Type B pancreatic cell (in vitro differentiated cells): ENCODE results near the gene GLRX. TPM values are rescaled to one million over a fixed set of nuclear protein-coding genes. Genes with fewer than 3 reads are reported as not detected.
"Not testable (repeated sequence)": the region's sequence is repeated elsewhere in the genome, so short reads cannot be mapped to it uniquely, and the experiment has no call there.

Experiments
- DNase-seq: peaks from one replicate; pipeline ENCODE4 v3.0.0; 2021; ENCODE audit warnings: mixed read lengths; ENCODE audit not compliant: unreplicated experiment; ENCODE audit errors: extremely low spot score
- H3K27ac Mint-ChIP-seq: 2 replicates; pipeline ENCODE4 v1.8.0; 2021; ENCODE audit warnings: mild to moderate bottlenecking, mixed read lengths
- H3K27me3 Mint-ChIP-seq: 2 replicates; pipeline ENCODE4 v1.8.0; 2021; ENCODE audit warnings: mixed read lengths
- H3K36me3 Mint-ChIP-seq: 2 replicates; pipeline ENCODE4 v1.8.0; 2021; ENCODE audit warnings: mixed read lengths
- H3K4me1 Mint-ChIP-seq: one replicate; pipeline ENCODE4 v1.8.0; 2021; ENCODE audit warnings: mixed read lengths; ENCODE audit not compliant: unreplicated experiment
- H3K4me3 Mint-ChIP-seq: 2 replicates; pipeline ENCODE4 v1.8.0; 2021; ENCODE audit warnings: mild to moderate bottlenecking, mixed read lengths
- H3K9me3 Mint-ChIP-seq: 2 replicates; pipeline ENCODE4 v1.8.0; 2021; ENCODE audit warnings: mixed read lengths
- CTCF ChIP-seq: fragments of 200-600 bp; sonication (generic); conservative IDR thresholded peaks from 2 replicates; pipeline ENCODE4 v1.5.0; 2021; ENCODE audit warnings: antibody characterized with exemption, mild to moderate bottlenecking
- total RNA-seq: library from RNA; stranded (reverse); gene quantifications from 2 replicates; pipeline ENCODE4 v1.2.1, GENCODE V29; 2021; ENCODE audit warnings: low replicate concordance

Gene GLRX
- total RNA-seq, 1 donor from 2014 or later: 18.7 TPM

GRCh38 chr5:95812074-95812471 is 10.5 kb downstream of the GLRX start:
- DNase-seq: no peak
- no peaks in the 10 kb centered on the region for H3K27me3 Mint-ChIP-seq
- H3K4me1 Mint-ChIP-seq: peaks cover 36% of the 10 kb centered on the region
- no peaks in the 10 kb centered on the region for H3K9me3 Mint-ChIP-seq
- H3K4me3 Mint-ChIP-seq: no peak overlapping the region
- peaks cover 13% of the 10 kb centered on the region for H3K36me3 Mint-ChIP-seq
- H3K27ac Mint-ChIP-seq: no peak overlapping the region
- TF ChIP-seq CTCF: no peak

GRCh38 chr5:95811461-95812073 is 11.0 kb downstream of the GLRX start:
- not testable (repeated sequence) for H3K27me3 Mint-ChIP-seq, H3K27ac Mint-ChIP-seq, H3K4me3 Mint-ChIP-seq, DNase-seq, H3K9me3 Mint-ChIP-seq
- peaks cover 36% of the 10 kb centered on the region for H3K4me1 Mint-ChIP-seq
- H3K36me3 Mint-ChIP-seq: peaks cover 13% of the 10 kb centered on the region

GRCh38 chr5:95811126-95811423 is 11.5 kb downstream of the GLRX start:
- H3K27ac Mint-ChIP-seq, DNase-seq, H3K9me3 Mint-ChIP-seq, H3K27me3 Mint-ChIP-seq, H3K36me3 Mint-ChIP-seq, H3K4me3 Mint-ChIP-seq: not testable (repeated sequence)
- peaks cover 36% of the 10 kb centered on the region for H3K4me1 Mint-ChIP-seq

- peaks cover 5% of the 10 kb centered on the region for H3K36me3 Mint-ChIP-seq
These were observed 12.0 kb downstream of the GLRX start for GRCh38 chr5:95810305-95811125.

GRCh38 chr5:95809414-95809960 is 13.0 kb downstream of the GLRX start:
- H3K9me3 Mint-ChIP-seq: no peaks in the 10 kb centered on the region
- peaks cover 5% of the 10 kb centered on the region for H3K36me3 Mint-ChIP-seq
- peaks cover 36% of the 10 kb centered on the region for H3K4me1 Mint-ChIP-seq
- no peak overlapping the region for H3K27ac Mint-ChIP-seq
- H3K27me3 Mint-ChIP-seq: no peaks in the 10 kb centered on the region
- TF ChIP-seq CTCF: no peak
- DNase-seq: no peak
- H3K4me3 Mint-ChIP-seq: no peak overlapping the region

More at GRCh38 chr5:95810305-95811125, 12.0 kb downstream of the GLRX start:
- no peaks in the 10 kb centered on the region for H3K27me3 Mint-ChIP-seq
- H3K4me3 Mint-ChIP-seq: no peak overlapping the region
- DNase-seq: no peak
- H3K4me1 Mint-ChIP-seq: peaks cover 36% of the 10 kb centered on the region
- H3K27ac Mint-ChIP-seq: no peak overlapping the region
- no peaks in the 10 kb centered on the region for H3K9me3 Mint-ChIP-seq
- TF ChIP-seq CTCF: no peak

- H3K4me3 Mint-ChIP-seq: no peak overlapping the region
- H3K9me3 Mint-ChIP-seq: no peaks in the 10 kb centered on the region
- no peak for DNase-seq
- TF ChIP-seq CTCF: no peak
- H3K27ac Mint-ChIP-seq: no peak overlapping the region
- peaks cover 32% of the 10 kb centered on the region for H3K4me1 Mint-ChIP-seq
- H3K36me3 Mint-ChIP-seq: no peaks in the 10 kb centered on the region
- no peaks in the 10 kb centered on the region for H3K27me3 Mint-ChIP-seq
These were observed 13.7 kb downstream of the GLRX start for GRCh38 chr5:95808686-95809413.
